HG02798 (cell line): ENCODE data around the gene DNAL4.

ENCODE experiments used
- ATAC-seq: cut with Tn5 transposase; IDR thresholded peaks from one replicate; pipeline ENCODE4 v1.9.1; 2021; ENCODE audit warnings: mild to moderate bottlenecking; ENCODE audit not compliant: unreplicated experiment, poor library complexity

Gene DNAL4, protein sequence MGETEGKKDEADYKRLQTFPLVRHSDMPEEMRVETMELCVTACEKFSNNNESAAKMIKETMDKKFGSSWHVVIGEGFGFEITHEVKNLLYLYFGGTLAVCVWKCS

DNA sequence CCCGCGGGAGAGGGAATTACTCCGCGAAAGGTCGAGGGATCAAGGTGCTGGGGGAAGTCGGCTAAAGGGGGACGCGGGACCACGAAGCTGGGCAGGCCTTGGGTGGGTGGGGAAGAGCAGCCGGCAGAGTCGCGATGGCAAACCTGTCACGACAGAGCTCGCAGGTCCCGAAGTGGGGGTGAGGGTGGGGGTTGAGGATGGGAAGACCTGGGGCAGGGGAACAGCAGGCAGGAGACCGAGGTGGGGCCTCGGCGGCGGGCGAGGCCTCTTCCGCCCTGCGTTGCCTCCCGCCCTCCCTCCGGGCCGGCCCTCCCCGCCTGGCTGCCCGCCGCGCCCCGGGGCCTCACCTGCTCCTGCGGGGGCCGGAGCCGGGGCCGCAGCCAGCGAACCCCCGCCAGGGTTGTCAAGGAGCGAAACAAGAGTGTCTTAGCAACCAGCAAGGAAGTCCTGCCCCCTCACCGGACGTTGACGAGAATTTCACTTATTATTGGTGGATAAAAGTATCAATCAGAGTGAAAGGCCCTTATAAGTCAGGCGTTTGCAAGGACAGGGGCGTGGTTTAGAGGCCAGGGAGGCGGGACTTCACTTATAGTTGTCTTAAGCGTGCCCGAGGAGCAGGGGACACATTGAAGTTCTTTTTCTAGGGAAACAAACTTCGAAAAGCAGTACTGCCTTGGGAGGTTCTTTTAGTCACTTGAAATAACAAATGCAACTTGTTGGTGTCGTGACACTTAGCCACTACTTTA, at the start of gene DNAL4:
TSS of gene DNAL4 (minus strand) at position 423 of the 746 bp plus-strand sequence. CDS start 11,412 bp downstream, outside the sequence.
- peak; percentile 97 for ATAC-seq

DNA sequence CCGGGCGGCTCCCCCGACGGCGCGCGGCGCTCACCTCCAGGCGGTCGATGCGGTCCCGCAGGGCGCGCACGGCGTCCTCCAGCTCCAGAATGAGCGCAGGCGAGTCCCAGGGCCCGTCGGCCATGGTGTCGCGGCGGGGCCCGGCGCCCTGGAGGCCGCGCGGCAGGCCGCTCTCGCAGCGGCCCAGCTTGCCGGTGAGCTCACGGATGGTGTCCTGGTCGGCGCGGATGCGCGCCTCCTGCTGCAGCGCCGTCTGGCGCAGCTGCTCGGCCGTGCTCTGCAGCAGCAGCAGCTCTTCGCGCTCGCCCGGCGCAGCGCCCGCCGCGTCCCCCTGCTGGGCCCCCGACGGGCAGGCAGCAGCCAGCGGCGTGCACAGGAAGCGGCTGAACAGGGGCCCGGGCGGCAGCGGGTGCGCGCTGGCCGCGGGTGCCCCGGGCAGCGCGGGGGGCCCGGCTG, 49.3 kb upstream of the DNAL4 start:
- ATAC-seq, result no peak

DNA sequence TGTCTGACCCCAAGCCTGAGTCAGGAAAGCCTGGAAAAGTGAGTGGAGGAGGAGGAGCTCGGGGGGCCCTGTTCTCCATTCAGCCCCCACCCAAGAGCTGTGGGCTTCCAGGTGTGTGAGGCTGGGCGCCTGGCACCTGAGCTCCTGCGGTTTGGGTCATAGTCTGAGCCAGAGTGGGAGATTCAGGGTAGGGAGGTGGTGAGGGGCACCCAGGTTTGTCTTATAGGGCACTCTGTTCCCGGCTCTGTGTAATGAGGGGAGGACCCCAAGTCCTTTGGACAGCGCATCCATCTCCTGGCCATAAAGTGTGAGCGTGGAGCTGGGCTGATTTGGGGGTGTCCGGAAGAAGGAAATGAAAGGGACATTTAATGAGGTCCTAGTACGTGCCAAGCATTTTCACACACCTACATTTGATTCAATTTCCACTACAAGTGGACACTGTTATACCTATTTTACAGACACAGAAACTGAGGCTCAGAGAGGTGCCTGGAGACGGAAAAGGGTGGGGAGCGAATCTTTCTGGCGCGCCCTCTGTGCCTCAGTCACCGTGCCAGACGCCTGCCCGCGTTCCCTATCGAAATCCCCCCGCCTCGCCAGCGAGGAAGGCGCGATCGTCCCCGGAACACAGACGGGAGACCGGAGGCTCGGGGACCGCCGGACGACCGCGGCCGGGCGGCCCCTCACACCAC, 48.7 kb upstream of the DNAL4 start:
- no peak for ATAC-seq

DNA sequence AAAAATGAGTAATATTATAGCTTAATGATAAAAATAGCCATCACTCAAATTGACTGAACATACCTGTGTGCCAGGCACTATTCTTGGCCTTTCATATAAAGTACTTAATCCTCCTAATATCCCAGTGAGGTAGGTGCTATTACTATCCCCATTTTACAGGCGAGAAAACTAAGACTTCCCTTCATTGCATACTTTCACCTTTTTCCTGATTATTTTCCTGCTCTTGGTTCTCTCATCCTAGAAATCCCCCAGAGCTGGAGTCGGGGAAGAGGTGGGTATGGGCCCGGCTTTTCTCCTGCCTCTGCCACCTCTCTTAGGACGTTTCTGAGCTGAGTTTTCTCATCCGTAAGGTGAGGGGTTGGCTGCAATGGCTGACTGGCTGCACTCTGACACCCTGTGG, 47.7 kb upstream of the DNAL4 start:
- ATAC-seq, result no peak

DNA sequence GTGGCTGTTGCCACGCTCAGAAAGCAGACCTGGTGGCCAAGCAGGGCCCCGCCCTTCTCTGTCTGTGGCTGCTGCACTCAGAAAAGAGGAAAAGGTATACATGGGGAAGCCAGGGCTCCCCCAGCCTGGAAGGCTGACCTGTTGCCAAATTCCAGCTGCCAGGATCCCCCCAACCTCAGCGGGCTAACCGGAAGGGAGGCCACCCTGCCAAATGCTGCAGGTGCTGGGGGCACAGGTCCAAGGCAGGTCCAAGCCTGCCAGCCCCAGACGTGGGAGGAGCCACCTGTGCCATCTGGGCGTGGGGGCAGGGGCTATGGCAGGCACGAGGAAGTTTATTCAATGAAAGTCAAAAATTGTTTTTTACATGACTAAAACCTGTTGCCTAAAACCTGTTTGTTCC, 47.3 kb upstream of the DNAL4 start:
- no peak for ATAC-seq

DNA sequence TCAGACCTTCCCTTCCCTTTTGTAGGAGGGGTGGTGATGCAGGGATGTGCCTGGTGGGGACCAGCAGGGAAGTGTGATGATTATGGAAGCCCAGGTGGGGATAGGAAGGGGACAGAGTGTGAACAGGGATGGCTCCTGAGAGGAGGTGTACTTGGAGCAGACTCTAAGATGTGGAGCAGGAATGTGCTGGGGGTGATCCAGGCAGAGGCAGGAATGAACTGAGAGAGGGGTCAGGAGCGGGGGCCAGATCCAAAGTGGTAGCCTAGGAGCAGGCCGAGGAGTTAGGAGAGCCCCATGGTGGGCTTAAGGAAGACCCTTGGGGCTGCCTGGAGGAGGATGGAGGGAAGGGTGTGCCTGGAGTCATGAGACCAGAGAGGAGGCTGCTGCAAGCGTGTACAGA, 46.2 kb upstream of the DNAL4 start:
- ATAC-seq, result no peak

DNA sequence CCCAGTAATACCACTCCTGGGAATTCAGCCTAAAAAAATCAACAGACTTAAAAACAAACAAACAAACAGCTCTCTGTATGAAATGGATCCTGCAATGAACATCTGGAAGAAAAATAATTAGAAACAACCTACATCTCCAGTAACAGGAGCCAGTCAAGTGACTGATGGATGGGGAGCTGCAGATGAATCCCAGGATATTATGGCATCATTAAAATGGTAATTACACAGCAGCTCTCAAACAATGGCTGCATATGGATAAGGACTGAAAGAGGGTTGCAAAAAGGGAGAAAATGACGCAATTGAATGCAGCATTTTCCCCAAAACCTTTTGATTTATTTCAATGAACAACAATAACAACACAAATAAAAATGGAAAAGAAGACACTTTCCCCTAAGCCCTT, 45.7 kb upstream of the DNAL4 start:
- no peak for ATAC-seq

DNA sequence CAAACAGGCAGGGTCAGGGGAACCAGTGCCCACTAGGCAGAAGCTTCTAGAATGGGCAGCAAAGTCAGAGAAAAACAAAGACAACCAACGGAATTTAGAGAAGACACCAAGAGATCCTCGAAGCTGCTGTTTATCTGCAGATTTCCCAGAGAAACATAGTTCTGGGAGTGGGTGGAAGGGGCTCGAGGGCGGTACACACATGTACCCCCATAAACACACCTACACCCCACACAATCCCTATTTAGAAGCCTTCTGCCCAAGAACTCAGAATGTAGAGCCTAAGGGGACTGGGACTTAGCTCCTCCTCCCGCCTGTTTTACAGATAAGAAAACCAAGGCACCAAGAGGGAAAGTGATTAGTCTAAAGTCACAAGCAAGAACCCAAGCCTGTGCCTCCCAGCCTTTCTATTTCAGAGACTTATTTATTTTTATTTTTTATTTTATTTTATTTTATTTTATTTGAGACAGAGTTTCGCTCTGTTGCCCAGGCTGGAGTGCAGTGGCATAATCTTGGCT, 43.5 kb upstream of the DNAL4 start:
- no peak for ATAC-seq

DNA sequence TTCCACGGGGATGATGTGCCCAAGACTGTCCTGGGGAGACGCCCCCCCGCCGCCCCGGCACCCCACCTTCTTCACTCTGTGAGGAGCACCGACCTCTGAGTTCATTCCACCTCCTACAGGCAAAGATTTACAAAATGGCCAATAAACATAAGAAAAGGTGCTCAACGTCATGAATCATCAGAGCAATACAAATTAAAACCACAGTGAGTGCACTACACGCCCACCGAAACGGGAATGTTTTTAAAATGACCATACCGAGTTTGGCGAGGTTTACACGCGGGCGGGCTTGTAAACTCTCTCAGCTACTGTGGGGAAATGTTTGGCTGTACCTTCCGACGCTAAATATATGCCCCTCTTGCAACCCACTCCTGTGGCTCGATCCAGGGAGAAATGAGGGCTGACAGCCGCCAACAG, 42.0 kb upstream of the DNAL4 start:
- ATAC-seq, result no peak

DNA sequence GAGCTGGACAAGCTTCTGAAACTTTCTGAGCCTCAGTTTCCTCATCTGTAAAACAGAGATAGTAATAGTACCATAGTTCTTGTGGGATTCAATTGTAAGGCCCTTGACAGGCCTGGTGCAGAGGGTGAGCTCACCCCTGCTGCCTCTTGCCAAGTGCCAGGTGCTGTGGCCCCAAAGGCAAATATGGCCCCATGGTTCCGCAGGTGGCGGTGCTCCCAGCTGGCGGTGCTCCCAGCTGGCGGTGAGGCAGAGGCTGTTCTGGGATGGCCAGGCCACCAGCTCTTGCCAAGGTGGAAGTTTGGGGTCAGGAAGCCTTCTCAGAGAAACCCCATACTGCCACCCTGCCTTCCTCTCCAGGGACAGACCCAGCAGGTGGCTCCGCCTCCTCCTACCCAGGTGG, 41.0 kb upstream of the DNAL4 start:
- no peak for ATAC-seq

DNA sequence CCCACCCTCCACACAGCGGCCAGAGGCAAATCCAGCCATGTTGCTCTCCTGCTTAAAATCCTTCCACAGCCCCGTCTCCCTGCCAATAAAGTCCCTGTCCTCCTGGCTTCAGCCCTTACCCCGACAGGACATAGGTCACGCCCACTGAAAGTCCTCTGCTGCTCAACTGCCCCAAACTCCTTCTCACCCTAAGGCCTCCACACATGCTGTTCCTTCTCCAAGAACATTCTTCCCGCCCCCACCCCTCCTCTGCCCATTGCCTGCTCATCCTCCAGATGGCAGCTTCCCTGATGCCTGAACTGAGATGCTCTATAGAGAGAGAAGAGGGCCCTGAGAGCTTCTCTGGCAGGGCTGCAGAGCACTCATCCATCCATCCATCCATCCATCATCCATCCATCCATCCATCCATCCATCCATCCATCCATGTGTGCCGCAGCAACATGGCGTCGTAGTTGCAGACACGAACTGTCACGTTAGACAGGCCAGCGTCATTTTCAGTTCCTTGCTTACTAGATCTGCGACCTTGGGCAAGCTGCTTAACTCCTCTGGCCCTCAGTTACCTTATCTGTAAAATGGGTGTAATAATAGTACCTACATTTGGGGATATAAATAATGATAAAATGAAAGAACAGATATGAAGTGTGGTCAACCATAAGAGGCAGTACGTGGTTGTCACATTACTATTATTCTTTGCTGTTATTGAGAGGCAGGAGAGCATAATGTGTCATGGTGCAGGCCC, 40.4 kb upstream of the DNAL4 start:
- ATAC-seq, result no peak

DNA sequence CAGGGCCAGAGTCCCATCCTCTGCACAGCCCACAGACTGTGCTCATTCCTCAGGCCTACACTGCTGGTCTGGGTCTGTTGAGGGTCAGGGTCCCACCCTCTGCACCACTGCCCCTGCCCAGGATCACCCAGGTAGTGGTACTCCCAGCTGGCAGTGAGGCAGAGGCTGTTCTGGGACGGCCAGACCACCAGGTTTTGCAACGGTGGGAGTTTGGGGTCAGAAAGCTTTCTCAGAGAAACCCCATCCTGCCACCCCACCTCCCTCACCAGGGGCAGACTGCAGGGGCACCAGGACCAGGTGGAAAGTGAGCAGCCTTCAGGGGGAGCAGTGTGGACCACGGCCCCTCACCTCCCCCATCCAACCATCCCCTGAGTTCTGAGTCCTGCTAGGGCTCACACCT, 39.1 kb upstream of the DNAL4 start:
- no peak for ATAC-seq

DNA sequence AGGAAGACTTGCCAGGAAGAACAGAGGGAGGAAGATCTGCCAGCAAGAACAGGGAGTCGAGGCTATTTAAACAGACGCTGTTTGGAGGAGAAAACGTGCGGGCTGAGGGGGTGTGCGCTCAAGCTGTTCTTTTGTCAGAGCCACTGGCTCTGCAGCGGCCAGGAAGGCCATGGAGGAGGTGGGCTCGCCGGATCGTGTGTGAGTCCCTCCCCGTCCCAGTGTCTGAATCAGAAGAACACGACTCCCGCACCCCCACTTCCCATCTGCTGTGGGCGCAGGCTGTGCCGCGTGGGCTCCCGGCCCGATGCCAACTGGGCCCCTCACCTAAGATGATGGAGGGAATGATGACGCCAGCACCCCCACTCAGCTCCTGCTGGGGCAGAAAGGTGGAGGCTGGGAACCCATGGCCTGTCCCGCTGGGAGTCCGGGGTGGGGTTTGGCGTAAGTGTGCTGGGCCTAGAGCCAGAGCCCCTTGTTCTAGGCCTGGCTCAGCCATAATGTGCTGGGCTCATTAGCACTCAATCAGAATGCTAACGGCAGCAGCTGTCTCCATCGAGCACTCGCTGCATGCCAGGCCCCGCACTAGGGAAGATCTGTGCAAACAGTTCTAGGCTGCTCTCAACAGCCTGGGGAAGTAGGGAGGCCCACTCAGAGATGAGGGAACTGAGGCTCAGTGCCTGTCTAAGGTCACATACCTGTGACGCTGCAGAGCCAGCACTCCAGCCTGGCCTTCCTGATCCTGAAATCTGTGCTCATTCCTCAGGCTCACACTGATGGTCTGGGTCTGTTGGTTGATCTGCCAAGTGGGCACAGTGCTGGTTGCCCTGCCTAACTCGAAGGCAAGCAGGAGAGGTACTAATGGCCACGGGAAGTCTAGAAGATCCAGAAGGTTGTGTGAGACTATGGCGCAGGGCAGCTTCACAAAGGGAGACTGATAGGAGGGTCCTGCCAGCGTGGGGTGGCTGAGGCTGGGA, 38.3 kb upstream of the DNAL4 start:
- ATAC-seq, result no peak

DNA sequence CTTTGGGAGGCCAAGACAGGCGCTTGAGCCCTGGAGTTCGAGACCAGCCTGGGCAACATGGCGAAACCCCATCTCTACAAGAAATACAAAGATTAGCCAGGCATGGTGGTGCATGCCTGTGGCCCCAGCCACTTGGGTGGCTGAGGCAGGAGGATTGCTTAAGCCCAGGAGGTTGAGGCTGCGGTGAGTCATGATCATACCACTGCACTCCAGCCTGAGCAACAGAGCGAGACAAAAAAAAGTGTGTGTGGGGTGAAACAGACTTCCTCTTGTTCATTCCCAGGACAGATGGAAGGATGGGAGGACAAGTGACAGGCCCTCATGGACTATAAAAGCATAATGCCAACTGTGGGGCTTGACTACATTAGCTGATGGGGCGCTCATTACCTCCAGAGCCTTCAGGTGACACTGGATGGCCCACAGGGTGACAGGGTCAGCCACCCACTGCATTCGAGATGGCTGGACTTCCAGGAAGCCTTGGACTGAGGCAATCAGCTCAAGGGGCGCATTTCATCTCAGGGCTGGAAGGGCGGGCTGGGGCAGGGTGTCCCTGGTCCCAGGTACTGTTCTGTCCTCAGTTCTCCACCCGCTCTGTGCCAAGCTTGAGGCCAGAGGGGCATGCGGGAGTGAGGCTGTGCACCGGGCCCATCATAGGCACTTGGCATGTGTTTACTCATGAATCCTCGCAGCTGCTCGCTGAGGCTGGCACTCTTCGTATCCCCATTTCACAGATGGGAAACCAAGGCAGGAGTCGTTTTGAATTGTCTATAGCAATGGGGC, 37.4 kb upstream of the DNAL4 start:
- no peak for ATAC-seq

DNA sequence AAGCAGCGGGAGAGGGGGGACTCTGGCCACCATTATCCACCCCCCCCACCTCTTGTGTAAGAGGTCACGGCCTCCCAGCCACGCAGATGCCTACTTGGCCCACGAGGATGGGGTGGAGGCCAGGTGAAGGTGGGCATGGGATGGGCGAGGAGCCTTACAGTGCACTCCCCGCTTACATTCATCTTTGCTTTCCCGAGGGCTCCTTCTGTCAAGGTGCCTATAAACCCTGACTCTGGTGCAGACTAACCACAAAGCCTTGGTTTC, 36.8 kb upstream of the DNAL4 start:
- no peak for ATAC-seq

DNA sequence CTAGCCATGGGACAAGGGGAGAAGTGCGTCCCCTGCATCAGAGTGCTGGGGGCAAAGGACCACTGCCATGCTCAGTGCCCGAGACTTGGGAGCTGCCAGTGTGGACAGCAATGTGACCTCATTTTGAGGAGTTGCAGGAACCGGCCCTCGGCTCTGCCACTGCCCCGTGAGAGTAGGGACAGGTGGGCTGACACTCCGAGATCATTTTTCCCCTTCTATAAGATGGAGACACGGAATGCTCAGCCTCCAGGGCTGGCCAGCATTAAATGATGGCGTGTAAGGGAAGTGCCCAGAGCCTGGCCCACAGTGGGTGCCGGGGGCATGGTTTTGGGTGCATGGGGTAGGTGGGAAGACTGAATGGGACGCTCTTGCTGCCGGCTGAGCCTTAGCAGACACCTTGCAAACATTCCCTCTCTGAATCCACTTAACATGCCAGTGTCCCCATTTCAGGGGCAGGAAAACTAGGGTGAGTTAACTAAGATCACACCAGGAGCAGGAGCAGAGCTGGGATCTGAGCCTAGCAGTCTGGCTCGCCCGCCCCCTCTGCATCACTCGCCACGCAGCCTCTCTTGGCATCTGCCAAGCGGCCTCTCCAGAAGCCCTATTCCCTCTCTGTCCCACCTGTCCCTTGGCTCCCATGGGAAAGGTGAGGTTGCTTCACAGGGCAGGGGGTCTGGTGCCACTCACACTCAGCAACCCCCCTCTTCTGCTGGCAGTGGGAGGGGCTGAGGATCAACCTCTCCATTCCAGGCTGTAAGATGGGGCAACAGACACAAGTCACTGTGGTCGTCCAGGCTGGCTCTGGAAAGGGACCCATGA, 36.3 kb upstream of the DNAL4 start:
- ATAC-seq, result no peak

DNA sequence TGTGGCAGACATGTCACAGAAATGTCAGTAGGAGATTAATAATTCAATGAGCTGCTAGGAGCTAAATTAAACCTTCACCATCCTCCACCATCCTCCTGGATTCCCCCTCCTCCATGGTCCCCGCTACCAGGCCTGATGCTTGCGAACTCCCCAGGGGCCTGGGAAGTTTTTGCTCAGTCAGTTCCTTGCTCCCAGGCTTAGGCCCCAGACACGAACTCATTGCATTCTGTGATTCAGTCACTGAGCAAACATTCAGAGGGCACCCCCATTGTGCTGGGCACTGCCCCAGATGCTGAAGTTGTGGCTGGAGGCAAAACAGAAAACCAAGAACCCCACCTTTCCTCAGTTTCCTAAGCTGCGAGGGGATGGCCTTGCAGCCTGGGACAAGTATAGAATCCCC, 35.5 kb upstream of the DNAL4 start:
- no peak for ATAC-seq

DNA sequence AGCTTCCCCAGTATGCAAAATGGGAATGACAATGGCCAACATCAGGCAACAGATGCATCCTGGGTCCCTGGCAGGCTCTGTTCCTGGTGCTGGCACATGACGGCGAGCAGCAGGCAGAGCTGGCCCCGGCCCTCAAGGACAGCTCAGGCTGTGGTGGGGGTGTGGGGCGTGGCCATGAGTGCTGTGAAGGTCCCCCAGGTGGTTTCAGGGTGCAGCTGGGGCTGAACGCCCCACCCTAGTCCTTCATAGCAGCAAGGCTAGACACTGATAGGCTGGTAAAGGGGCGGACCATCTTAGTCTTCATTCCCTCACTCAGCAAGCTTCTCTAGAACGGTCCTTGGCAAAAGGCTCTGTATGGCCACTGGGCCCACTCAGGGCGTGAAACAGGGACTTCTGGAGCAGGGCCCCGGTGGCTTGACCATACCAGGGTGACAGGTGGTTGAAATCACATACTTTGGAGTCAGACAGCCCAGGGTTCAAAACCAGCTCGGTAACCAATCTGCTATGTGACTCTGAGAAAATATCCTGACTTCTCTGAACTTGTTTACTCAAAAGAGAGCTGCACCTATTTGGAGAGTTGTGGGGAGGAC, 34.8 kb upstream of the DNAL4 start:
- no peak for ATAC-seq
